Skeletal muscle satellite cell (primary cell): ENCODE measurements around the gene LYZL1.
"Not testable (repeated sequence)": the region's sequence is repeated elsewhere in the genome, so short reads cannot be mapped to it uniquely, and the experiment has no call there.

ENCODE experiments used
- H3K27me3 ChIP-seq: 2 replicates; pipeline ENCODE4 v1.7.0; 2013; ENCODE audit warnings: low read length; ENCODE audit not compliant: control insufficient read depth, insufficient read depth
- H3K36me3 ChIP-seq: 2 replicates; pipeline ENCODE4 v1.7.0; 2013; ENCODE audit warnings: mild to moderate bottlenecking, control low read depth, low read length; ENCODE audit not compliant: insufficient read depth
- H3K4me1 ChIP-seq: 2 replicates; pipeline ENCODE4 v1.7.0; 2013; ENCODE audit warnings: low read length; ENCODE audit not compliant: control insufficient read depth, insufficient read depth
- H3K4me2 ChIP-seq: 2 replicates; pipeline ENCODE4 v1.7.0; 2013; ENCODE audit warnings: mild to moderate bottlenecking, low read length
- H3K4me3 ChIP-seq: 2 replicates; pipeline ENCODE4 v1.7.0; 2013; ENCODE audit warnings: low read length
- H3K9ac ChIP-seq: 2 replicates; pipeline ENCODE4 v1.7.0; 2013; ENCODE audit warnings: mild to moderate bottlenecking, low read depth, low read length, moderate library complexity
- H3K9me3 ChIP-seq: replicated peaks from 2 replicates; pipeline ENCODE4 v1.7.0; 2013; ENCODE audit warnings: mild to moderate bottlenecking, control low read depth, low read length

Gene LYZL1

DNA sequence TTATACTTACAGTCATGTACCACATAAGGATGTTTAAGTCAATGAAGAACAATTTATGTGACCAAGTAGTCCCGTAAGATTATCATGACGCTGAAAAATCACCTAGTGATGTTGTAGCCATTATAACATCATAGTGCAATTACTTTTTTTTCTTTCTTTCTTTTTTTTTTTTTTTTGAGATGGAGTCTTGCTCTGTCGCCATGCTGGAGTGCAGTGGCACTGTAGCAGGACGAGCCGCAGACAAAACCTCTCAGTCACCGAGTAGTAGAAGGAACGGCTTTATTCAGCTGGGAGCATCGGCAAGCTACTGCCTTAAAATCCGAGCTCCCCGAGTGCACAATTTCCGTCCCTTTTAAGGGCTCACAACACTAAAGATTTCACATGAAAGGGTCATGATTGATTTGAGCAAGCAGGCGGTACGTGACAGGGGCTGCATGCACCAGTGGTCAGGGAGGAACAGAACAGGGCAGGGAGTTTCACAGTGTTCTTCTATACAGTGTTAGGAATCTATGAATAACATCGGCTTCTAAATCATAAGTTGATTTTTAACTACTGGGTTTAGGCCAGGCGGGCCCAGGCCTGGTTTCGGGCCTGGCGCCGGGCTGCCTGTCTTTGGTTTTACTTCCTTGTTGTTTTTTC lies 71.5 kb downstream of the LYZL1 start:
- not testable (repeated sequence) for H3K4me1 ChIP-seq, H3K4me3 ChIP-seq, H3K4me2 ChIP-seq, H3K36me3 ChIP-seq, H3K9me3 ChIP-seq, H3K9ac ChIP-seq
- peaks cover 11% of the 10 kb centered on the region for H3K27me3 ChIP-seq
